Ascending aorta (tissue), 2 donors: ENCODE measurements around the gene RFX4. TPM values are rescaled to one million over a fixed set of nuclear protein-coding genes. Genes with fewer than 3 reads are reported as not detected.
A peak's percentile ranks its signal among the peaks of the same experiment; 100 is the strongest.

Source experiments
- DNase-seq, 2 donors: peaks; one replicate each; pipeline ENCODE4 v3.0.0-alpha.2; 2019; ENCODE audit warnings: low spot score in 2 of 2
- H3K27ac ChIP-seq, 2 donors: fragments of 200-600 bp; sonication (generic); one replicate each; pipeline ENCODE4 v1.5.1; 2016 to 2017; ENCODE audit warnings: mild to moderate bottlenecking in 1 of 2
- H3K27me3 ChIP-seq: fragments of 200-600 bp; sonication (generic); one replicate; pipeline ENCODE4 v1.5.1; 2017
- H3K36me3 ChIP-seq, 2 donors: fragments of 200-600 bp; sonication (generic); one replicate each; pipeline ENCODE4 v1.5.1; 2016
- H3K4me1 ChIP-seq, 2 donors: fragments of 200-600 bp; sonication (generic); one replicate each; pipeline ENCODE4 v1.5.1; 2016 to 2017; ENCODE audit warnings: mild to moderate bottlenecking in 1 of 2
- H3K4me3 ChIP-seq, 2 donors: fragments of 200-600 bp; sonication (generic); one replicate each; pipeline ENCODE4 v1.5.1; 2016 to 2017; ENCODE audit warnings: mild to moderate bottlenecking in 1 of 2
- H3K9me3 ChIP-seq, 2 donors: fragments of 200-600 bp; sonication (generic); one replicate each; pipeline ENCODE4 v1.5.1; 2016
- intact Hi-C: fragments of 100-400 bp; cut with DNase I; formaldehyde crosslinking; loops from one replicate; pipeline ENCODE4 v1.15.1; 2023
- total RNA-seq: library from RNA; depleted of rRNA; stranded (reverse); fragments of >200 nt; gene quantifications from one replicate; pipeline ENCODE4 v1.1.0, GENCODE V29; 2016
- TF ChIP-seq, protein P1 (sequence below), 3 experiments: fragments of 200-600 bp in 2 of 3; fragments of 450-650 bp in 1 of 3; sonication (generic) in 2 of 3; IDR thresholded peaks; one replicate each; pipeline ENCODE4 v1.5.1; 2016 to 2019; ENCODE audit warnings: antibody characterized with exemption in 3 of 3, mild to moderate bottlenecking in 1 of 3, moderate library complexity in 1 of 3

Gene RFX4
- total RNA-seq, 1 donor from 2014 or later = not detected

DNA sequence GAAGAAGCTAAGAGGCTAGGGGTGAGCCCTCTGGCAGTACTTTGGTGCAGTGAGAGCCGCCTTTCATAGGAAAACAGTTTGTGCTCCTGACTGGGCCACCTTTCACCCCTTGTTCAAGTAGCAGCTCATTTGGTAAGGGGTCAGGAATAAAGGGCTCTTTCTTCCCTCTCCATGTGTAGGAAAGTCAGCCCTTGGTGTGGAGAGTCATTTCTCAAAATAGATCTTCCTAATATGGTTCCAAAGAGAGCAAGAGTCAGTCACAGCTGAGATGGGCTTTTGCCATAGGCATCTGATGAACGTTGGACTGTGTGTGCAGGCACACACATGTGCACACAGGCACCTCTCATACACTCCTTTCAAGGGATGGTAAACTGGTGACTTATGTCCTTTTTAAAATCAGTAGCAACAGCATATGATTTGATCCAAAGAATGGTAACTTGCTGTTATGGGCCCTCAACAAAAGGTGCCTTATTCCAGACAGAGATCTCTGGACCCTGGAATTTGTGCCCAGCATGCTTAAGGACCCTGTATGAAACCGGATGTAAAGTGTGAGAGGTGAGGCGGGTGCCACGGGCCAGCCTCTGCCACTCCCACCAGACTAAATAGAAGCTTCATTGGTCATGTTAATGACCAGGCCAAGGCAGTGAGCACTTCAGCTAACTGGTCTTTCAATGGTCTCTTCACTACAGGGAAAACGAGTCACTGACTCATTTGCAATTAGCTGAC lies 175.0 kb downstream of the RFX4 start:
- intact Hi-C loops = no loop called here
- no peak overlapping the region for H3K4me3 ChIP-seq
- no peaks in the 10 kb centered on the region for H3K27me3 ChIP-seq
- no peaks in the 10 kb centered on the region for H3K9me3 ChIP-seq
- DNase-seq = no peak
- H3K36me3 ChIP-seq = no peaks in the 10 kb centered on the region
- H3K27ac ChIP-seq = no peak overlapping the region
- peaks cover 4 to 6% of the 10 kb centered on the region in 2 donors for H3K4me1 ChIP-seq
- TF ChIP-seq, protein P1, sequence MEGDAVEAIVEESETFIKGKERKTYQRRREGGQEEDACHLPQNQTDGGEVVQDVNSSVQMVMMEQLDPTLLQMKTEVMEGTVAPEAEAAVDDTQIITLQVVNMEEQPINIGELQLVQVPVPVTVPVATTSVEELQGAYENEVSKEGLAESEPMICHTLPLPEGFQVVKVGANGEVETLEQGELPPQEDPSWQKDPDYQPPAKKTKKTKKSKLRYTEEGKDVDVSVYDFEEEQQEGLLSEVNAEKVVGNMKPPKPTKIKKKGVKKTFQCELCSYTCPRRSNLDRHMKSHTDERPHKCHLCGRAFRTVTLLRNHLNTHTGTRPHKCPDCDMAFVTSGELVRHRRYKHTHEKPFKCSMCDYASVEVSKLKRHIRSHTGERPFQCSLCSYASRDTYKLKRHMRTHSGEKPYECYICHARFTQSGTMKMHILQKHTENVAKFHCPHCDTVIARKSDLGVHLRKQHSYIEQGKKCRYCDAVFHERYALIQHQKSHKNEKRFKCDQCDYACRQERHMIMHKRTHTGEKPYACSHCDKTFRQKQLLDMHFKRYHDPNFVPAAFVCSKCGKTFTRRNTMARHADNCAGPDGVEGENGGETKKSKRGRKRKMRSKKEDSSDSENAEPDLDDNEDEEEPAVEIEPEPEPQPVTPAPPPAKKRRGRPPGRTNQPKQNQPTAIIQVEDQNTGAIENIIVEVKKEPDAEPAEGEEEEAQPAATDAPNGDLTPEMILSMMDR (IDR thresholded peaks at IDR 0.05) = no peak

DNA sequence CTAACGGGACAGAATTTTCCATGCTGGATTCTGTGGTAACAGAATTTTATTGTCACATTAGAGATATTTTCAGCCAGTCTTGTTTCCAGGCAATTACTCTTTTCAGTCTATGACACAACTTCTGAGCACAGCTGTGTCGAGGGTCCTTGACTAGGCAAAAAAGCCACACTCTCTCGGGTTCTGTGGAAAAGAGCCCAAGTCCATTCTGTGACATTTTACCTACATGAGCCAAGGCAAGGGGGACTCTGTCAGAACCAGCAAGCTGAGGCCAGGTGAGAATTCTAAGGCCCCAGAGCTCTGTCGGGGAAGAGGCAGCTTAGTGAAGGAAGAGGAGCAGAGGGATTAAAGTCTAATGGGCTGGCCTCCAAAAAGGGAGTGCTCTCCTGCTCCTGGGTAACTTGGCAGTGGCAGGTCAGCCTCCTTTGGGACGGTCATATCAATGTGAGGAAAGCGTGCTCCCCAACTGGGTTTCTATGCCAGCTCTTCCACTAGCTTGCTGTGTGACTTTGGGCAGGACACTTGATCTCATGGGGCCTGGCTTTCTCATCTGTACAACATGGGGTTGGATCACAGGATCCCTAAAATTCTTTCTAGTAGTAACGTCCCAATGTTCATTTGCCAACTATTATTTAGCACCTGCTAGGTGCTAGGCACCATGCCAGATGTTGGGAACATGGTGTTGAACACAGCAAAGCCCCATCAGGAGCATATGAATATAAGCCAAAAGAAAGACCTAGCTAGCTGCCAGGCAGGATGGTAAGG lies 175.7 kb downstream of the RFX4 start:
- TF ChIP-seq, protein P1 (IDR thresholded peaks at IDR 0.05) = no peak
- no peak for DNase-seq

DNA sequence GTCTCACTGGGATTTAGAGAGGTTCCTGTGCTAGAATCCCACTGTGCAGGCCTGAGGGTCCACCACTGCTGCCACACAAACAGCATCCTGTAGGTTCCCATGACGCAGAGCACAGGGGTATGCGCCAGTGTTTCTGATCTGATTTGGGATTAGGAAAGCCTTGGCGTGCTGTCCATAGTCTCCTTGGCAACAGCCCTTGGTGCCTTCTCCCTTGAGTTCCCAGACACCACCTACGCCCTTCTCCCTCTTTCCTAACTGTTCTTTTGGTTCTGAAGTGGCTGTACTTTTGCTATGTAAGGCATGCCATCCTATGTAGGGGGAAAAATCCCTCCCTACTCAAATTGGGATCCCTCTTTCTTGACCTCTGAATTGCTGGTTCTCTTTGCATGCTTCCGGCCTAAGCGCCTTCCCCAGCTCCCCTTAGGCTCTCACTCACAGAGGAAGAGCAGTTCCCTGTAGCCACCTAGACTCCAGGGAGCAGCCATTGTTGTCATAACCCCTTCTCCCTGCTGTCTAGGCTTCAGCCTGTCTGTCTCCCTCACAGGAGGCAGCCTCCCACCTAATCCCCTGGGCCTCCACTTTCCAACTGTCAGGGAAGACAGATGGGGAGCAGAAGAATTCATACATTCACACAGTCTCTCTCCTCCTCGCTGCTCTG lies 176.9 kb downstream of the RFX4 start:
- Histone ChIP-seq H3K27me3 (no peaks in the 10 kb centered on the region), H3K9me3 (no peaks in the 10 kb centered on the region), H3K4me3 (no peak overlapping the region), H3K36me3 (no peaks in the 10 kb centered on the region), H3K27ac (peak overlapping the region; percentile 14 to 61), H3K4me1 (peaks cover 4 to 12% of the 10 kb centered on the region in 2 donors)
- TF ChIP-seq, protein P1 (IDR thresholded peaks at IDR 0.05) = no peak
- peak in 1 of 2 donors; percentile 72 for DNase-seq
- intact Hi-C loops = no loop called here

More for the DNA sequence above, 175.7 kb downstream of the RFX4 start:
- no peaks in the 10 kb centered on the region for H3K9me3 ChIP-seq
- H3K36me3 ChIP-seq = no peaks in the 10 kb centered on the region
- intact Hi-C loops = no loop called here
- H3K4me1 ChIP-seq = peaks cover 4 to 6% of the 10 kb centered on the region in 2 donors
- H3K27ac ChIP-seq = peak overlapping the region in 1 of 2 donors; percentile 42
- no peaks in the 10 kb centered on the region for H3K27me3 ChIP-seq
- H3K4me3 ChIP-seq = no peak overlapping the region

DNA sequence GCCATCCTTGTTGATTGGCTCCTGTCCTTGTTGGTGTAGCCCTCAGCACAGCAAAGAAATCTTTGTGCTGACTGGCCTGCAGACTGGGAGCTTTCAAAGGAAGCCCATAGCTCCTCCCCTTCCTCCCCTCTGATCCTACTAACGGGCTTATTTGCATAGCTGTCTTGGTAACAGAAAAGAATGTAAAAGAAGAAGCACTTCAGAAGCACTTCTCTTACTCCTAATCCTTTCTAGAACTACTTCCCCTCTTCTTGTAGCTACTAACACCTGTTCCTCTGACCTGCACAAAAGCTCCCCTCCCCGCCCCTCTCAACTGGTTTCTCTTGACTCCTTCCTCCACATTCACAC lies 177.4 kb downstream of the RFX4 start:
- Histone ChIP-seq H3K36me3 (no peaks in the 10 kb centered on the region), H3K4me1 (peaks cover 4 to 12% of the 10 kb centered on the region in 2 donors), H3K4me3 (no peak overlapping the region), H3K9me3 (no peaks in the 10 kb centered on the region), H3K27me3 (no peaks in the 10 kb centered on the region), H3K27ac (peak overlapping the region; percentile 14 to 61)
- TF ChIP-seq, protein P1 (IDR thresholded peaks at IDR 0.05) = no peak
- intact Hi-C loops = no loop called here
- no peak for DNase-seq

DNA sequence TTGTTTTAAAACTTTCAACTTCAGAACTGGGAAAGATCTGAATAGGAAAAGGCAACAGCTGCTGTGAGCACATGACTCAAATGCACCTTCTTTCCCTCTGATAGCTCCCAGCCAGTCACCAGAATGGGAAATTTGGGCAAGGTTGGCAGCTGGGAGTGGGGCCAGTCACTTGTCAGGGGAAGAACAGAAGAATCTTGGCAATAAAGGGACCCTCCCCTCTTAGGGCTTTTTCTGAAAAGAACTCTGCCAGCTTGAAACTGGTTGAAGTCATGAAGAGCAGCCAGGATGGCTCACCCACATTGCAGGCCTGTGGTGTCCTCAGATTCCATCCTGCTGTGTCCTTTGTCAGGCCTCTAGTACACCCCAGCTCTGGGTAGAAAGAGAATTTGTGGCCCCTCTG lies 181.4 kb downstream of the RFX4 start:
- peak overlapping the region in 1 of 2 donors; percentile 40 for H3K27ac ChIP-seq
- no peak for DNase-seq
- peaks cover 4 to 38% of the 10 kb centered on the region in 2 donors for H3K4me1 ChIP-seq
- no peaks in the 10 kb centered on the region for H3K36me3 ChIP-seq
- no peaks in the 10 kb centered on the region for H3K27me3 ChIP-seq
- H3K9me3 ChIP-seq = no peaks in the 10 kb centered on the region
- TF ChIP-seq, protein P1 (IDR thresholded peaks at IDR 0.05) = no peak
- H3K4me3 ChIP-seq = no peak overlapping the region
- intact Hi-C loops = no loop called here
